SK-N-SH treated with all-trans-retinoic acid at 6 μM for 48 hours (cell line): ENCODE data around the gene MUC5B.

Experiments
- ATAC-seq: fragments of 200-7000 bp; cut with Tn5 transposase; 3 replicates; pipeline ENCODE4 v1.9.1; 2020; ENCODE audit warnings: mild to moderate bottlenecking, moderate library complexity
- ARNTL ChIP-seq: fragments of 450-650 bp; formaldehyde crosslinking; IDR thresholded peaks from 2 replicates; pipeline ENCODE4 v1.5.0; 2020; ENCODE audit warnings: low read depth, mild to moderate bottlenecking, moderate library complexity, borderline replicate concordance
- CREB5 ChIP-seq: fragments of 250-450 bp; sonication (Bioruptor Pico); IDR thresholded peaks from 2 replicates; pipeline ENCODE4 v1.5.1; 2020; ENCODE audit warnings: low read depth, mild to moderate bottlenecking, moderate library complexity
- CSDC2 ChIP-seq: fragments of 250-450 bp; sonication (Bioruptor Pico); IDR thresholded peaks from 2 replicates; pipeline ENCODE4 v1.5.0; 2020; ENCODE audit warnings: mild to moderate bottlenecking, moderate library complexity
- CSRNP3 ChIP-seq: fragments of 250-450 bp; sonication (Bioruptor Pico); IDR thresholded peaks from 2 replicates; pipeline ENCODE4 v1.5.1; 2021; ENCODE audit warnings: mild to moderate bottlenecking, moderate library complexity
- ESRRG ChIP-seq: fragments of 250-450 bp; sonication (Bioruptor Pico); IDR thresholded peaks from 2 replicates; pipeline ENCODE4 v1.6.1; 2021; ENCODE audit warnings: mild to moderate bottlenecking
- GLIS3 ChIP-seq: fragments of 250-450 bp; sonication (Bioruptor Pico); IDR thresholded peaks from 2 replicates; pipeline ENCODE4 v1.5.0; 2020; ENCODE audit warnings: mild to moderate bottlenecking, moderate library complexity
- ISL1 ChIP-seq: fragments of 250-450 bp; sonication (Bioruptor Pico); IDR thresholded peaks from 2 replicates; pipeline ENCODE4 v2.1.2; 2022; ENCODE audit warnings: mild to moderate bottlenecking, moderate library complexity
- OSR1 ChIP-seq: fragments of 250-450 bp; sonication (Bioruptor Pico); IDR thresholded peaks from 2 replicates; pipeline ENCODE4 v1.8.0; 2022; ENCODE audit warnings: moderate library complexity, mild to moderate bottlenecking, inconsistent platforms
- PATZ1 ChIP-seq: fragments of 250-450 bp; sonication (Bioruptor Pico); IDR thresholded peaks from 2 replicates; pipeline ENCODE4 v1.8.0; 2020; ENCODE audit warnings: mild to moderate bottlenecking, moderate library complexity, borderline replicate concordance
- POU6F1 ChIP-seq: fragments of 250-450 bp; sonication (Bioruptor Pico); IDR thresholded peaks from 2 replicates; pipeline ENCODE4 v1.8.0; 2021; ENCODE audit warnings: low read depth, mild to moderate bottlenecking, moderate library complexity, borderline replicate concordance
- PPARA ChIP-seq: fragments of 250-450 bp; sonication (Bioruptor Pico); IDR thresholded peaks from 2 replicates; pipeline ENCODE4 v1.5.0; 2020; ENCODE audit warnings: mild to moderate bottlenecking, borderline replicate concordance
- RARB ChIP-seq: fragments of 250-450 bp; sonication (Bioruptor Pico); IDR thresholded peaks from 2 replicates; pipeline ENCODE4 v1.8.0; 2021; ENCODE audit warnings: mild to moderate bottlenecking, moderate library complexity
- TCF4 ChIP-seq: fragments of 250-450 bp; sonication (Bioruptor Pico); IDR thresholded peaks from 2 replicates; pipeline ENCODE4 v1.8.0; 2021; ENCODE audit warnings: mild to moderate bottlenecking, moderate library complexity, borderline replicate concordance
- TOX ChIP-seq: fragments of 250-450 bp; sonication (Bioruptor Pico); IDR thresholded peaks from 2 replicates; pipeline ENCODE4 v1.8.0; 2021; ENCODE audit warnings: mild to moderate bottlenecking, moderate library complexity, borderline replicate concordance
- TSHZ2 ChIP-seq: fragments of 250-450 bp; sonication (Bioruptor Pico); IDR thresholded peaks from 2 replicates; pipeline ENCODE4 v1.5.0; 2020; ENCODE audit warnings: mild to moderate bottlenecking, moderate library complexity
- ZC3H10 ChIP-seq: fragments of 250-450 bp; sonication (Bioruptor Pico); IDR thresholded peaks from 2 replicates; pipeline ENCODE4 v1.5.1; 2021; ENCODE audit warnings: mild to moderate bottlenecking, moderate library complexity
- ZFP3 ChIP-seq: fragments of 250-450 bp; sonication (Bioruptor Pico); IDR thresholded peaks from 2 replicates; pipeline ENCODE4 v1.5.0; 2020; ENCODE audit warnings: mild to moderate bottlenecking, moderate library complexity
- ZFP30 ChIP-seq: fragments of 450-650 bp; formaldehyde crosslinking; IDR thresholded peaks from 2 replicates; pipeline ENCODE4 v1.5.0; 2022; ENCODE audit warnings: mild to moderate bottlenecking, moderate library complexity
- ZNF565 ChIP-seq: fragments of 450-650 bp; formaldehyde crosslinking; conservative IDR thresholded peaks from 2 replicates; pipeline ENCODE4 v1.5.0; 2020; ENCODE audit warnings: low read depth, mild to moderate bottlenecking, moderate library complexity
- ZNF70 ChIP-seq: fragments of 450-650 bp; formaldehyde crosslinking; IDR thresholded peaks from 2 replicates; pipeline ENCODE4 v1.5.0; 2020; ENCODE audit warnings: mild to moderate bottlenecking, moderate library complexity
- ZNF8 ChIP-seq: fragments of 450-650 bp; formaldehyde crosslinking; IDR thresholded peaks from 2 replicates; pipeline ENCODE4 v1.5.0; 2020; ENCODE audit warnings: mild to moderate bottlenecking, moderate library complexity

MUC5B gene

GRCh38 chr11:1310318-1310687 lies 87.4 kb downstream of the MUC5B start:
- no peak for ATAC-seq
- TF ChIP-seq TSHZ2 (no peak), POU6F1 (CRISPR knock-in tag) (no peak), TOX (CRISPR knock-in tag) (no peak), TCF4 (CRISPR knock-in tag) (no peak), CSRNP3 (CRISPR knock-in tag) (no peak), ZC3H10 (CRISPR knock-in tag) (no peak), ISL1 (CRISPR knock-in tag) (no peak), ZNF70 (no peak), OSR1 (no peak), ZFP30 (CRISPR knock-in tag) (no peak), ESRRG (CRISPR knock-in tag) (no peak), CSDC2 (CRISPR knock-in tag) (no peak), RARB (CRISPR knock-in tag) (no peak), GLIS3 (no peak), ZFP3 (no peak), ZNF565 (no peak), PPARA (CRISPR knock-in tag) (no peak), ZNF8 (CRISPR knock-in tag) (no peak)

- no peak for ATAC-seq
- TF ChIP-seq ZNF70 (no peak), ZFP3 (no peak), ZFP30 (CRISPR knock-in tag) (no peak), CSDC2 (CRISPR knock-in tag) (no peak), ESRRG (CRISPR knock-in tag) (no peak), TSHZ2 (no peak), RARB (CRISPR knock-in tag) (no peak), PPARA (CRISPR knock-in tag) (no peak), ARNTL (CRISPR knock-in tag) (no peak), ISL1 (CRISPR knock-in tag) (no peak), TCF4 (CRISPR knock-in tag) (no peak), GLIS3 (no peak), PATZ1 (CRISPR knock-in tag) (no peak), POU6F1 (CRISPR knock-in tag) (no peak), TOX (CRISPR knock-in tag) (no peak), CREB5 (CRISPR knock-in tag) (no peak)
- TF ChIP-seq, all 23 proteins: peak for 0
These were observed 88.1 kb downstream of the MUC5B start for GRCh38 chr11:1310772-1311468.
